Hepatocyte (in vitro differentiated cells): ENCODE measurements around the gene ATN1.

Source experiments
- CTCF ChIP-seq: fragments of 200-600 bp; sonication (generic); IDR thresholded peaks from 2 replicates; pipeline ENCODE4 v1.5.1; 2016; ENCODE audit warnings: antibody characterized with exemption, mild to moderate bottlenecking; ENCODE audit not compliant: poor library complexity
- EZH2 ChIP-seq: fragments of 200-600 bp; sonication (generic); IDR thresholded peaks from 2 replicates; pipeline ENCODE4 v1.6.1; 2016; ENCODE audit warnings: antibody characterized with exemption, mild to moderate bottlenecking, borderline replicate concordance
- EZH2phosphoT487 ChIP-seq: fragments of 200-600 bp; sonication (generic); IDR thresholded peaks from one replicate; pipeline ENCODE4 v1.6.1; 2018; ENCODE audit warnings: antibody characterized with exemption, mild to moderate bottlenecking, low read depth, moderate library complexity; ENCODE audit not compliant: unreplicated experiment, severe bottlenecking

- TF ChIP-seq CTCF (no peak), EZH2phosphoT487 (no peak), EZH2 (no peak)
Observed at GRCh38 chr12:6963791-6964413, 36.1 kb downstream of the ATN1 start.
